T-cell (primary cell): ENCODE measurements around the gene CREB3L2. TPM values are rescaled to one million over a fixed set of nuclear protein-coding genes. Genes with fewer than 3 reads are reported as not detected.

Experiments
- ATAC-seq, 4 experiments: fragments of 200-7000 bp in 3 of 4; fragments of 150-1000 bp in 1 of 4; cut with Tn5 transposase; replicated peaks in 1 of 4; 1 replicate in 3 of 4; 2 replicates in 1 of 4; pipeline ENCODE4 v1.10.0; 2021; ENCODE audit warnings: moderate library complexity in 3 of 4, mild to moderate bottlenecking in 2 of 4, moderate number of reproducible peaks in 1 of 4
- CTCF ChIA-PET, 2 donors: fragments of 300-600 bp; sonication (Branson Sonifier 250); formaldehyde crosslinking; loops; one replicate each; lab custom pipeline; 2022; ENCODE audit warnings: antibody characterized with exemption in 2 of 2; lab: Charles Lee
- POLR2A ChIA-PET, 2 donors: fragments of 300-600 bp; sonication (Branson Sonifier 250); formaldehyde crosslinking; loops; one replicate each; lab custom pipeline; 2022; ENCODE audit warnings: antibody characterized with exemption in 2 of 2; lab: Charles Lee
- DNase-seq, 35 experiments: peaks; one replicate each; pipeline versions ENCODE4 v3.0.0 to v3.0.0-alpha.2; 2013 to 2023
- H3K27ac ChIP-seq: one replicate; pipeline ENCODE4 v1.5.1; 2013; ENCODE audit warnings: low read length
- H3K27me3 ChIP-seq, 2 experiments: replicated peaks in 1 of 2; 1 replicate in 1 of 2; 2 replicates in 1 of 2; pipeline versions ENCODE4 v1.6.1 to v1.7.0; 2013; ENCODE audit warnings: low read length in 1 of 2, mixed read lengths in 1 of 2; ENCODE audit not compliant: control insufficient read depth in 2 of 2, insufficient read depth in 2 of 2; ENCODE audit errors: extremely low read depth in 1 of 2
- H3K36me3 ChIP-seq, 2 donors: 1 replicate in 1 of 2; 2 replicates in 1 of 2; pipeline versions ENCODE4 v1.6.1 to v1.7.0; 2013; ENCODE audit warnings: low read length in 1 of 2; ENCODE audit not compliant: control insufficient read depth in 2 of 2, insufficient read depth in 1 of 2; ENCODE audit errors: extremely low read depth in 1 of 2
- H3K4me1 ChIP-seq, 2 experiments: 1 replicate in 1 of 2; 2 replicates in 1 of 2; pipeline versions ENCODE4 v1.6.1 to v1.7.0; 2013; ENCODE audit warnings: low read length in 2 of 2, mixed read lengths in 1 of 2; ENCODE audit not compliant: insufficient read depth in 2 of 2, control insufficient read depth in 1 of 2; ENCODE audit errors: extremely low read depth in 1 of 2
- H3K4me3 ChIP-seq, 2 donors: 1 replicate in 1 of 2; 2 replicates in 1 of 2; pipeline versions ENCODE4 v1.5.1 to v1.7.0; 2013; ENCODE audit warnings: mild to moderate bottlenecking in 2 of 2, low read length in 1 of 2, moderate library complexity in 1 of 2; ENCODE audit not compliant: control insufficient read depth in 1 of 2; ENCODE audit errors: extremely low read depth in 1 of 2
- H3K9me3 ChIP-seq: 2 replicates; pipeline ENCODE4 v1.7.0; 2013
- H3K27ac Mint-ChIP-seq, 2 donors: one replicate each; pipeline ENCODE4 v1.8.0; 2020 to 2021; ENCODE audit warnings: mild to moderate bottlenecking in 2 of 2, mixed read lengths in 2 of 2
- H3K27me3 Mint-ChIP-seq, 2 donors: one replicate each; pipeline ENCODE4 v1.8.0; 2021 to 2022; ENCODE audit warnings: mixed read lengths in 2 of 2
- H3K36me3 Mint-ChIP-seq: one replicate; pipeline ENCODE4 v1.8.0; 2021; ENCODE audit warnings: mixed read lengths
- H3K4me1 Mint-ChIP-seq, 3 donors: one replicate each; pipeline ENCODE4 v1.8.0; 2020 to 2022; ENCODE audit warnings: mixed read lengths in 3 of 3, mild to moderate bottlenecking in 1 of 3
- H3K4me3 Mint-ChIP-seq, 3 donors: one replicate each; pipeline ENCODE4 v1.8.0; 2020 to 2022; ENCODE audit warnings: mild to moderate bottlenecking in 3 of 3, mixed read lengths in 3 of 3, moderate library complexity in 3 of 3
- H3K9me3 Mint-ChIP-seq, 3 donors: one replicate each; pipeline ENCODE4 v1.8.0; 2020 to 2022; ENCODE audit warnings: mixed read lengths in 3 of 3
- WGBS: methylation state at CpG from one replicate; pipeline ENCODE4 v1.1.5; 2013; ENCODE audit warnings: missing lambda C conversion rate; ENCODE audit not compliant: insufficient coverage; 5-methylcytosine and 5-hydroxymethylcytosine counted together
- total RNA-seq, 35 experiments: library from RNA in 6 of 35; stranded (reverse) in 6 of 35; fragments of 120-200 nt in 1 of 35; gene quantifications; one replicate each; pipeline versions ENCODE4 v1.2.1 to v1.2.4 and lab custom pipeline; 2013 to 2026

Gene CREB3L2
- total RNA-seq, 5 donors from 2014 or later (not counting 1 experiment from before 2014, with no cell fraction given), result 21.1 to 40.8 (median 28.9) TPM

DNA sequence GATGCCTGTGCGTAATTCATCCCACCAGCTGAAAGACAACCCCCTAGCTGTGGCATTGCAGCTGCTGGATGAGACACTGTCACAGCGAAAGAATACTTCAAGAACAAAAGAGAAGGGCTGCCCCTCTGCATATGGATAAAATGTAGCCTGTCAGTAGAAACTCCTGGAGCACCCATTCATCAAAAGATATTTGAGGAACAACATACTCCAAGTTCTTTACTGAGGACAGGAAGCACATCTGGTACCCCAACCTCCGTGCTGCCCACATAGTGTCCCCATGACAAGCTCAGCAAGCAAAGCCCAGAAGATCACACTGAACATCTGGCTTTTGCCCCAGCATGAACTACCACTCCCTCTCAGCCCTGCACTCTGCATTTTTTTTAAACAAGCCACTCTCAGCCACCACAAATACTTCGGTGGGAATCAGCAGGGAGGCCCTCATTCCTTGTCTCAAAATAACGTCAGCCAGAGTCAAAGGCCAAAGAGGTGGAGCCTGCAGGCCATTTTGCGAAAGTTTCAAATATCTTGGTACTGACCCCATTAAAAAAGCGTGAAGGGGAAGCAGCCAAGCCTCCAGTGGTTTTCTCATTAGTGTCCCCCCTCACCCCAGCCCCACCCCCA, 1.7 kb downstream of the CREB3L2 start:
- peak overlapping the region; percentile 94 to 97 (median 95) for H3K4me3 Mint-ChIP-seq
- ChIA-PET CTCF (interaction anchor here (0.5 to 14.2 kb wide), 6 partner anchors 8 to 99 kb away, joined by 3 to 207 read pairs (median 4); no protein-coding TSS in a partner anchor), POLR2A (interaction anchor here in 1 of 2 donors (0.5 kb wide), 1 partner anchor 504 kb away, joined by 4 read pairs; no protein-coding TSS in a partner anchor)
- 60% methylated on average over 7 of the region's 7 CpGs for WGBS
- no peaks in the 10 kb centered on the region for H3K27me3 Mint-ChIP-seq
- H3K4me1 Mint-ChIP-seq, result peaks cover 51 to 61% (median 52%) of the 10 kb centered on the region in 3 donors
- H3K27ac Mint-ChIP-seq, result peak overlapping the region in 1 of 2 donors; percentile 36
- Histone ChIP-seq H3K27me3 (no peaks in the 10 kb centered on the region), H3K36me3 (no peaks in the 10 kb centered on the region), H3K27ac (no peak overlapping the region), H3K4me3 (no peak overlapping the region), H3K4me1 (peaks cover 5 to 20% of the 10 kb centered on the region in 2 experiments), H3K9me3 (no peaks in the 10 kb centered on the region)
- ATAC-seq, result no peak
- no peaks in the 10 kb centered on the region for H3K9me3 Mint-ChIP-seq
- no peak for DNase-seq
- peaks cover 10% of the 10 kb centered on the region for H3K36me3 Mint-ChIP-seq

DNA sequence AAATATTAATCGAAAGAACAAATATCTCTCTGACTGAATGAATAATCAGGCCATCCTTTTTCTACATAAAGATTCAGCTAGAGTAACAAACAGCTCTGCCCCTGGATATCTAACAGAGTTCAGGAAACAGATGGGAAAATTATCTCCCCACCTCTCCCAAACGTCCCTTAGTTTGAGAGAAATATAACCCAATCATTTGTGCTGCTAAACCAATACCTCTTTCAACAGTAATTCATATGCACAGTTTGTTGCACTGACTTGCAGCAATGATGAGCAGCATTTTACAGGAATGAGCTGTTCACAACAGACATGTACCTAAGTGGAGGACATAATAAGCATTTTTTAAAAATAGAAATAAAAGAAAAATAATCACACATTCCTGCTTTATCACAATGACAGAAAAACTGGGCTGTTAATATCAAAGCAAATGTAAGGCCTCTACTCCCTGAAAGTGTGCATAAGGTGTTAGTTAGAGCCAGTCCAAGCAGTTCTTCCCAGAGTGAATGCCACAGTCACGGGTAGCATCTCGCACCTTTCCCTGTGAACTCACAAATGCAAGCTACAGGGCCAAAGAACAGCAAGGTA, 2.3 kb downstream of the CREB3L2 start:
- Mint-ChIP-seq H3K4me3 (peak overlapping the region; percentile 94 to 97 (median 95)), H3K4me1 (peaks cover 48 to 56% (median 51%) of the 10 kb centered on the region in 3 donors), H3K27ac (peak overlapping the region in 1 of 2 donors; percentile 36), H3K9me3 (no peaks in the 10 kb centered on the region), H3K27me3 (no peaks in the 10 kb centered on the region), H3K36me3 (peaks cover 10% of the 10 kb centered on the region)
- CTCF ChIA-PET, result interaction anchor here (0.5 to 14.2 kb wide), 8 partner anchors 8 to 1818 kb away, joined by 3 to 207 read pairs (median 4); no protein-coding TSS in a partner anchor
- Histone ChIP-seq H3K4me3 (no peak overlapping the region), H3K36me3 (no peaks in the 10 kb centered on the region), H3K9me3 (no peaks in the 10 kb centered on the region), H3K27ac (no peak overlapping the region), H3K27me3 (no peaks in the 10 kb centered on the region), H3K4me1 (peaks cover 5 to 20% of the 10 kb centered on the region in 2 experiments)
- 80% methylated on average over 2 of the region's 4 CpGs for WGBS
- DNase-seq (no peak), ATAC-seq (no peak)
- POLR2A ChIA-PET, result interaction anchor here (0.6 to 0.7 kb wide), 2 partner anchors 8 to 28 kb away, joined by 3 read pairs; no protein-coding TSS in a partner anchor

DNA sequence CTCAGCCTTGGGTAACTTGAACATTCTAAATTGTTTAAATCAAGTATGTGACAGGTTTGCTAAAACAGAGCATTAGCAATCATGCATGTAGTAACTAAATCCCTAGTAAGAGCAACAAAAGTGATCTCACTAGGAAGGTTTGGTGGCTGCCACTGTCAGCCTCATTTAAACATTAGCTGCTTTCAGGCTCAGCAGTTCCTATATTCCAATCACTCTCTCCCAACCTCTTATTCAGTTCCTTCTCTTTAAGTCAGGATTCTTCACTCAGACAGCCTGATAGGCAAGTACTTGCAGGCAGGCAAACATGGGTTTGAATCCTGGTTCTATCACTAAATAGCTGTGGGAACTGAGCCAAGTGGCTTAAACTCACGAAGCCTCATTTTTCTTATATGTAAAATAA, 3.6 kb downstream of the CREB3L2 start:
- no peaks in the 10 kb centered on the region for H3K27me3 ChIP-seq
- CTCF ChIA-PET, result interaction anchor here (0.5 to 14.2 kb wide), 4 partner anchors 9 to 177 kb away, joined by 3 to 207 read pairs (median 4); no protein-coding TSS in a partner anchor
- peaks cover 5 to 20% of the 10 kb centered on the region in 2 experiments for H3K4me1 ChIP-seq
- Mint-ChIP-seq H3K4me1 (peaks cover 54 to 60% (median 56%) of the 10 kb centered on the region in 3 donors), H3K27me3 (no peaks in the 10 kb centered on the region), H3K4me3 (no peak overlapping the region), H3K27ac (no peak overlapping the region), H3K36me3 (peaks cover 10% of the 10 kb centered on the region), H3K9me3 (no peaks in the 10 kb centered on the region)
- POLR2A ChIA-PET, result no interaction called here
- no CpG with 5 or more reads among the region's 1 CpG for WGBS
- H3K27ac ChIP-seq, result no peak overlapping the region
- no peaks in the 10 kb centered on the region for H3K9me3 ChIP-seq
- ATAC-seq, result no peak
- no peaks in the 10 kb centered on the region for H3K36me3 ChIP-seq
- no peak for DNase-seq
- H3K4me3 ChIP-seq, result no peak overlapping the region

DNA sequence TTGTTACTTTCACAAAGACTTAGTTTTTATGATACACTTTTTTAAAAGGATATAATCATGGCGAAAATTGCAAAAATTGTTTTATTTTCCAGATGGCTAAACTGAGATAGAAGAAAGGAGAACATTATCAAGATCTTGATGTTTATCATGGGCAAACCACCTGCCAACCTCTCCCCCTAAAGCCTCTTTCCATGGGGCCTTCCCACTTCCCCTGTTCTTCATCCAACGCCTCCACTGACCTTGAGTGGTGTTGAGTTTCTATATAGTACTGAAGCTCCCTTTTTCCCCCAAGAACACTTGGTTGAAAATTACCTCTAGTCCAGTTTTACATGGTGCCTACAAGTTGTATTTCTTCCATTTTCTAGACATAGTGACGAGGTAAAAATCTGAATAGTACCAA, 5.0 kb downstream of the CREB3L2 start:
- ChIA-PET CTCF (interaction anchor here in 1 of 2 donors (1.1 kb wide), 1 partner anchor 95 kb away, joined by 8 read pairs; no protein-coding TSS in a partner anchor), POLR2A (interaction anchor here in 1 of 2 donors (0.6 kb wide), 1 partner anchor 559 kb away, joined by 4 read pairs; no protein-coding TSS in a partner anchor)
- ATAC-seq (no peak), DNase-seq (no peak)
- peaks cover 10% of the 10 kb centered on the region for H3K36me3 Mint-ChIP-seq
- H3K9me3 Mint-ChIP-seq, result no peaks in the 10 kb centered on the region
- H3K27me3 Mint-ChIP-seq, result no peaks in the 10 kb centered on the region
- Histone ChIP-seq H3K27me3 (no peaks in the 10 kb centered on the region), H3K4me3 (no peak overlapping the region), H3K9me3 (no peaks in the 10 kb centered on the region), H3K4me1 (peaks cover 5 to 16% of the 10 kb centered on the region in 2 experiments), H3K36me3 (no peaks in the 10 kb centered on the region), H3K27ac (no peak overlapping the region)
- H3K4me3 Mint-ChIP-seq, result no peak overlapping the region
- WGBS, result no CpG with 5 or more reads among the region's 3 CpGs
- H3K27ac Mint-ChIP-seq, result no peak overlapping the region
- H3K4me1 Mint-ChIP-seq, result peaks cover 61 to 67% (median 64%) of the 10 kb centered on the region in 3 donors

DNA sequence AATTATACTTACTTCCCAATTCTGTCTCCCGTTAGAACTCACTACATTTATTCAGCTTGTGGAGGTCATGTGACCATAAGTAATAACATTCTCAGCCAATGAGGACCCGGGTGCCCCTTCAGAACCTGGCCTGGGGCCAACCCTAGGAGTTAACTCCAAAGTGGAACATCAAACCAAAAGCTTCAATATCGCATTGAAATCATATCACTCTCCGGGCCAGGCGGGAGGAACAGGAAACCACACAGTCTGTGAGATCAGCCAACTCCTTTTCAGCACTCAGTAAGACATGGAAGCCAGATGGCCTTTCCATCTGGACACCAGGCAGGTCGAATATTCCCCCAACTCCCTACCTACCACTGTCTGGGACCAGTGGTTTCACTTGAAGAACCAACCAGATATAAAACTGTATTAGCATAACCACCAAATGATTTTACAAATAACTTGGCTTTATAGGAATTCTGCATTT, 5.5 kb downstream of the CREB3L2 start:
- ChIA-PET CTCF (interaction anchor here in 1 of 2 donors (0.6 to 1.1 kb wide), 3 partner anchors 93 to 1772 kb away, joined by 3 to 8 read pairs (median 3); no protein-coding TSS in a partner anchor), POLR2A (interaction anchor here in 1 of 2 donors (0.6 kb wide), 1 partner anchor 559 kb away, joined by 4 read pairs; no protein-coding TSS in a partner anchor)
- no peaks in the 10 kb centered on the region for H3K27me3 ChIP-seq
- no peaks in the 10 kb centered on the region for H3K36me3 ChIP-seq
- H3K9me3 ChIP-seq, result no peaks in the 10 kb centered on the region
- DNase-seq, result peak in 1 of 35 experiments; percentile 12
- H3K4me3 ChIP-seq, result no peak overlapping the region
- peaks cover 62 to 68% (median 65%) of the 10 kb centered on the region in 3 donors for H3K4me1 Mint-ChIP-seq
- WGBS, result 30% methylated on average over 3 of the region's 6 CpGs
- no peak for ATAC-seq
- H3K9me3 Mint-ChIP-seq, result no peaks in the 10 kb centered on the region
- no peak overlapping the region for H3K27ac ChIP-seq
- H3K27ac Mint-ChIP-seq, result peak overlapping the region in 1 of 2 donors; percentile 71
- H3K4me3 Mint-ChIP-seq, result no peak overlapping the region
- peaks cover 10% of the 10 kb centered on the region for H3K36me3 Mint-ChIP-seq
- H3K4me1 ChIP-seq, result peaks cover 5 to 16% of the 10 kb centered on the region in 2 experiments
- H3K27me3 Mint-ChIP-seq, result no peaks in the 10 kb centered on the region

DNA sequence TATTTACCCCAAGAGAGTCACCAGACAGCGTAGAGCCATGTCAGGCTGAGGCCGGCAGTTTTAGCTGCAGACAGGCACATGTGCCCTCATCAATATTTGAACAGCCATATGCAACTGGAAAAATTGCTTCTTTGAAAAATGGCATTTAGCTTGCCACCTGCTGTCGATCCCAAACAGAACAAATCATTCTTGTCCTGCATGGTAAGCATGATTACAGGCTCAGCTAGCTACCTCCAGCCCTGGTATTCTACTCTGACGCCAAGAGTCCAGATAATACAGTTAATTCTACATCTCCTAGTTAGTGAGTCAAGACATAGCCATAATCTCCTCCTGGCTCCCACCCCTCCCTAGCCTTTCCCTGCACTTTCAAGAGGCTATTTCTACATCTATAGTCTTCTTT, 7.7 kb downstream of the CREB3L2 start:
- CTCF ChIA-PET, result no interaction called here

More for the DNA sequence above, 7.7 kb downstream of the CREB3L2 start:
- Mint-ChIP-seq H3K4me3 (no peak overlapping the region), H3K27ac (no peak overlapping the region), H3K36me3 (peaks cover 10% of the 10 kb centered on the region), H3K27me3 (no peaks in the 10 kb centered on the region), H3K4me1 (peaks cover 43 to 47% (median 45%) of the 10 kb centered on the region in 3 donors), H3K9me3 (no peaks in the 10 kb centered on the region)
- WGBS, result 96% methylated on average over 4 of the region's 4 CpGs
- Histone ChIP-seq H3K27ac (no peak overlapping the region), H3K9me3 (no peaks in the 10 kb centered on the region), H3K27me3 (no peaks in the 10 kb centered on the region), H3K4me3 (no peak overlapping the region), H3K36me3 (no peaks in the 10 kb centered on the region), H3K4me1 (peaks cover 0 to 4% of the 10 kb centered on the region in 2 experiments)
- POLR2A ChIA-PET, result interaction anchor here in 1 of 2 donors (0.6 kb wide), 1 partner anchor 15 kb away, joined by 3 read pairs; no protein-coding TSS in a partner anchor
- no peak for DNase-seq
- ATAC-seq, result no peak
